Testis (tissue), 3 donors: ENCODE measurements around the gene ADTRP. TPM values are rescaled to one million over a fixed set of nuclear protein-coding genes. Genes with fewer than 3 reads are reported as not detected.

Experiments used
- DNase-seq: peaks from one replicate; pipeline ENCODE4 v3.0.0-alpha.2; 2019
- H3K27ac ChIP-seq, 2 donors: fragments of 200-600 bp; sonication (generic); one replicate each; pipeline ENCODE4 v1.5.1; 2019
- H3K27me3 ChIP-seq: fragments of 200-600 bp; sonication (generic); one replicate; pipeline ENCODE4 v1.5.1; 2019
- H3K36me3 ChIP-seq: fragments of 200-600 bp; sonication (generic); one replicate; pipeline ENCODE4 v1.5.1; 2017; ENCODE audit warnings: low read depth; ENCODE audit errors: missing control alignments
- H3K4me1 ChIP-seq: fragments of 200-600 bp; sonication (generic); one replicate; pipeline ENCODE4 v1.5.1; 2019
- H3K4me3 ChIP-seq, 2 donors: fragments of 200-600 bp; sonication (generic); one replicate each; pipeline ENCODE4 v1.5.1; 2017 to 2019
- H3K9me3 ChIP-seq: fragments of 200-600 bp; sonication (generic); one replicate; pipeline ENCODE4 v1.5.1; 2017
- POLR2A ChIP-seq: fragments of 450-650 bp; IDR thresholded peaks from one replicate; pipeline ENCODE4 v1.6.1; 2017; ENCODE audit warnings: antibody characterized with exemption, mild to moderate bottlenecking, moderate library complexity
- WGBS, 2 donors: methylation state at CpG; one replicate each; pipeline ENCODE4 v1.1.5; 2018; 5-methylcytosine and 5-hydroxymethylcytosine counted together
- intact Hi-C: fragments of 100-400 bp; cut with DNase I; formaldehyde crosslinking; loops from one replicate; pipeline ENCODE4 v1.15.1; 2023; ENCODE audit warnings: low total_unique reads
- polyA plus RNA-seq: library from polyadenylated mRNA; stranded (reverse); fragments of 350-450 nt; fragmentation: Illumina TruSeq; extraction: RNeasy Lipid Tissue Mini Kit (QIAGEN cat#74804); gene quantifications from one replicate; pipeline ENCODE4 v1.2.3, GENCODE V29; 2014; ENCODE audit warnings: low read depth, low replicate concordance; ENCODE audit not compliant: insufficient read depth
- total RNA-seq, 2 donors: library from RNA; depleted of rRNA; stranded (reverse); fragments of >200 nt; gene quantifications; one replicate each; pipeline ENCODE4 v1.2.3, GENCODE V29; 2016
- TF ChIP-seq, protein P1 (sequence below), 3 experiments: fragments of 450-650 bp in 2 of 3; fragments of 200-600 bp in 1 of 3; sonication (generic) in 1 of 3; IDR thresholded peaks; one replicate each; pipeline ENCODE4 v1.5.1; 2016 to 2019; ENCODE audit warnings: antibody characterized with exemption in 3 of 3, mild to moderate bottlenecking in 2 of 3, moderate library complexity in 1 of 3

ADTRP gene
- total and polyA plus RNA-seq, 3 donors from 2014 or later = 8.3 to 49.6 (median 21.3) TPM

DNA sequence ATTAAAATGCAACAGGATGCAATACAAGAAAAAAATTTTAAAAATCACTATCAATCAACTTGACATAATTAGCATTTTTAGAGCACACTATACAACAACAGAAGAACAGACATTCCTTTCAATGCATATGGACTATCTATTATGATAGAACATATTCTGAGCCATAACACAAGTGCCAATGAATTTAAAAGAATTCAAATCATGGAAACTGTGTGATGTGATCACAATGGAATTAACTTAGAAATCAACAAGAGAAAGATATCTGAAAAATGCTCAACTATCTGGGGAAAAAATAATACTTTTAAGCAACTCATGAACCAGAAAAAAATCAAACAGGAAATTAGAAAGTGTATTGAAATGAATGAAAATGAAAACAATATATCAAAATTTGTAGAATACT is 106.3 kb downstream of the ADTRP start:
- H3K4me3 ChIP-seq = no peak overlapping the region
- H3K36me3 ChIP-seq = no peaks in the 10 kb centered on the region
- no peaks in the 10 kb centered on the region for H3K27me3 ChIP-seq
- no peak overlapping the region for H3K27ac ChIP-seq
- no peak for DNase-seq
- H3K4me1 ChIP-seq = no peaks in the 10 kb centered on the region
- intact Hi-C loops = no loop called here
- no peak for TF ChIP-seq POLR2A
- TF ChIP-seq, protein P1, sequence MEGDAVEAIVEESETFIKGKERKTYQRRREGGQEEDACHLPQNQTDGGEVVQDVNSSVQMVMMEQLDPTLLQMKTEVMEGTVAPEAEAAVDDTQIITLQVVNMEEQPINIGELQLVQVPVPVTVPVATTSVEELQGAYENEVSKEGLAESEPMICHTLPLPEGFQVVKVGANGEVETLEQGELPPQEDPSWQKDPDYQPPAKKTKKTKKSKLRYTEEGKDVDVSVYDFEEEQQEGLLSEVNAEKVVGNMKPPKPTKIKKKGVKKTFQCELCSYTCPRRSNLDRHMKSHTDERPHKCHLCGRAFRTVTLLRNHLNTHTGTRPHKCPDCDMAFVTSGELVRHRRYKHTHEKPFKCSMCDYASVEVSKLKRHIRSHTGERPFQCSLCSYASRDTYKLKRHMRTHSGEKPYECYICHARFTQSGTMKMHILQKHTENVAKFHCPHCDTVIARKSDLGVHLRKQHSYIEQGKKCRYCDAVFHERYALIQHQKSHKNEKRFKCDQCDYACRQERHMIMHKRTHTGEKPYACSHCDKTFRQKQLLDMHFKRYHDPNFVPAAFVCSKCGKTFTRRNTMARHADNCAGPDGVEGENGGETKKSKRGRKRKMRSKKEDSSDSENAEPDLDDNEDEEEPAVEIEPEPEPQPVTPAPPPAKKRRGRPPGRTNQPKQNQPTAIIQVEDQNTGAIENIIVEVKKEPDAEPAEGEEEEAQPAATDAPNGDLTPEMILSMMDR (IDR thresholded peaks at IDR 0.05) = no peak
- no peaks in the 10 kb centered on the region for H3K9me3 ChIP-seq

DNA sequence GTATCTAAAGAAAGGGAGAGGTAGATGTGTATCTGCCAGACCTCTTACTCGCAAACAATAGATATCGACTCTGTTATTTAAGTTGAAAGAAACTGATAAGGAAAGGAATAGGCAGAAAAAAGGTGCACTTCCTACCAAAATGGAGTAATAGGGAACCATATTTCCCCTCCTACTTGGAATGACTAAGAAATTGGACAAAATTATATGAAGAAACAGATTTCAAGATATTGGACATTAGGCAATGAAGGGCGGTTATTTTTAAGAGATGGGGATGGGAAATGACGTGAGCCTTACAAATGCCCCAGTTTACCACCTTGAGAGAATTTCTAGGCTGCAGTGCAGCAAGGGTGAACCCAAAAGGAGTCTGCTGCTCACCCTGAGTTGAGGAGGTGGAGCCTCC is 108.9 kb downstream of the ADTRP start:
- Histone ChIP-seq H3K36me3 (no peaks in the 10 kb centered on the region), H3K9me3 (no peaks in the 10 kb centered on the region), H3K4me3 (no peak overlapping the region), H3K27ac (no peak overlapping the region), H3K27me3 (no peaks in the 10 kb centered on the region), H3K4me1 (no peaks in the 10 kb centered on the region)
- no peak for DNase-seq
- intact Hi-C loops = no loop called here
- TF ChIP-seq POLR2A = no peak
- TF ChIP-seq, protein P1 (IDR thresholded peaks at IDR 0.05) = no peak
- WGBS, 2 donors = 95 to 97% methylated on average over 4 of the region's 4 CpGs

DNA sequence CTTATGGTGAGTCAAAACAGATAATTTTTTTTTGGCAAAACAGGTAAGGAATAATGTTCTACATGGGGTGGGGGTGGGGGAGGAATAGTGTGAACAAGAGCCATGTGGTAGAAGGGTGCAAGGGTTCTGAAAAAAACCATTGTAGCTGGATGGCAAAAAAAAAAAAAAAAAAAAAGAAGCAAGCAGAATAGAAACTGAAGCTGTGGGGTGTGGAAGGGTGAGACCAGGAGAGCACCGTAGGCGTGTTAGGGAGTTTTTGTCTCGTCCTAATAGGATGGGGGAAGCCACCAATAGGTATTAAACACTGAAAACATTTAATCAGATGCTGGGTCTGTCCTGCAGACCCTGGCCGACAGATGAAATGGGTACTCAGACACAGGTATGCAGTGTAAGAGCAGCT is 110.1 kb downstream of the ADTRP start:
- no peaks in the 10 kb centered on the region for H3K9me3 ChIP-seq
- intact Hi-C loops = no loop called here
- no peaks in the 10 kb centered on the region for H3K27me3 ChIP-seq
- H3K4me3 ChIP-seq = no peak overlapping the region
- 90 to 94% methylated on average over 4 of the region's 4 CpGs for WGBS, 2 donors
- no peak for DNase-seq
- no peak overlapping the region for H3K27ac ChIP-seq
- TF ChIP-seq POLR2A = no peak
- TF ChIP-seq, protein P1 (IDR thresholded peaks at IDR 0.05) = no peak
- no peaks in the 10 kb centered on the region for H3K4me1 ChIP-seq
- no peaks in the 10 kb centered on the region for H3K36me3 ChIP-seq

DNA sequence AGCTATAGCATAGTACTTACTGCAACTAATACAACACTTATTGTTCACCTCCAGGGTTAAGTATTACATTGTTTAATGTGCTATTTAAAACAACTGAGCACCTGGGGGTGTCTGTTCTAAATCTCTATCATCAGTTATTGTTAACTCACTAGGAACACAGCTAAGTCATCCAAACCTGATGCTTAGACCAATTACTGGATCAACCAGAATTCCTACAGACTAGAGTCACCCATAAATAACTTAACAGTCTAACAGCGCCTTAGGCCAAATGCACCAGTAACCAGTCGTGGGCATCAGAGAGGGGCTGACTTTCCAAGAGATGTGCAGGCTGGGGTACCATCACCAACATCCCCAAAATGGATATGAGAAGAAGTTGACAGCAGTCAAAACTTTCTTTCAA is 110.7 kb downstream of the ADTRP start:
- H3K27me3 ChIP-seq = no peaks in the 10 kb centered on the region
- WGBS, 2 donors = 75 to 90% methylated on average over 2 of the region's 2 CpGs
- TF ChIP-seq, protein P1 (IDR thresholded peaks at IDR 0.05) = no peak
- TF ChIP-seq POLR2A = no peak
- no peak overlapping the region for H3K4me3 ChIP-seq
- intact Hi-C loops = no loop called here
- H3K9me3 ChIP-seq = no peaks in the 10 kb centered on the region
- H3K36me3 ChIP-seq = no peaks in the 10 kb centered on the region
- no peak overlapping the region for H3K27ac ChIP-seq
- no peak for DNase-seq
- no peaks in the 10 kb centered on the region for H3K4me1 ChIP-seq

DNA sequence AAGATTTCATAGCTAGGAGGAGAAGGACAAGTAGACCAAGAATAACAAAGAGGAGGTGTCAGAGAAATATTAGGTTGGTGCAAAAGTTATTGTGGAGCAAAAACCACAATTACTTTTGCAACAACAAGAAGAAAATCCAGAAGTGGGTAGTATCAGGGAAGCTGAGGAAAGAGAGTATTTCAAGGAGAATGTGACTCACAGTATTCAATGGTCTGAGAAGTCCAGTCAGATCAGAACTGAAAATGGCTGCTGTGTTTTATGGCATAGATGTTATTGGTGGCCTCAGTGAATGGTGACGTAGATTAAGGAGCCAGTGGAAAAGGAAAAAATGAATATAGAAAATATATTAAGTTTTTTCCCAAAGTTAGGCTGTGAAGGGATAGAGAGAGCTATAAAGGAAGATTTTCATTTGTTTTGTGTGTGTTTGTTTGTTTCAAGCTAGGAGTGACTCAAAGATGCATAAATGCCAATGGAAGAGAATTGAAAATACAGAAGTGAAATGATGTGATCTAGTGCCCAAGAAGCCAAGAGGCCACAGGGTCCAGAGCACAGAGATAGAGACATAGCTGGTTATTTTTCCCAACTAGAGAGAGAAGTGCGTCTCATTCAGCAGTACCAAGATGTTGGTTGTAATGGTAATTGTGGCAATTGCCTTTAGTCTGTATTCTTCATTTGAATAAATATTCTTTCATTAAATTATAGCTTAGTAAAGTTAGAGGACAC is 112.8 kb downstream of the ADTRP start:
- Histone ChIP-seq H3K9me3 (no peaks in the 10 kb centered on the region), H3K36me3 (no peaks in the 10 kb centered on the region), H3K27ac (no peak overlapping the region), H3K4me1 (no peaks in the 10 kb centered on the region), H3K27me3 (no peaks in the 10 kb centered on the region), H3K4me3 (no peak overlapping the region)
- no peak for TF ChIP-seq POLR2A
- TF ChIP-seq, protein P1 (IDR thresholded peaks at IDR 0.05) = no peak
- DNase-seq = no peak
- WGBS, 2 donors = 76 to 85% methylated on average over 2 of the region's 2 CpGs
- intact Hi-C loops = no loop called here
